A549 (cell line): ENCODE results near the gene DNASE2. TPM values are rescaled to one million over a fixed set of nuclear protein-coding genes. Genes with fewer than 3 reads are reported as not detected.

Source experiments
- ATAC-seq, 2 experiments: fragments of 200-7000 bp in 1 of 2; fragments of >200 bp in 1 of 2; cut with Nextera tagmentation in 1 of 2; cut with Tn5 transposase in 1 of 2; 3 replicates each; pipeline versions ENCODE4 v1.8.0 to v1.9.1; 2018 to 2020; ENCODE audit warnings: mild to moderate bottlenecking in 1 of 2, moderate library complexity in 1 of 2
- CTCF ChIA-PET: fragments of 300-600 bp; sonication (Branson Sonifier 250); formaldehyde crosslinking; extraction: SDS; loops from one replicate; lab custom pipeline; 2021; ENCODE audit warnings: antibody characterized with exemption, inconsistent platforms; lab: Yijun Ruan, JAX
- POLR2A ChIA-PET: fragments of 350-600 bp; formaldehyde crosslinking; extraction: SDS; loops from one replicate; lab custom pipeline; 2021; ENCODE audit warnings: antibody characterized with exemption, inconsistent platforms; lab: Yijun Ruan, JAX
- DNase-seq, 2 experiments: peaks; one replicate each; pipeline versions ENCODE4 v3.0.0 to v3.0.0-alpha.2; 2011 to 2016; ENCODE audit warnings: low read depth in 1 of 2, low spot score in 1 of 2
- FAIRE-seq: peaks from 2 replicates; lab custom pipeline; 2011; peaks lifted over from hg19 to GRCh38; lab: Jason Lieb, UNC
- H3K27ac ChIP-seq, 2 experiments: fragments of >200 bp; sonication (Bioruptor Twin); formaldehyde crosslinking; 3 replicates each; pipeline ENCODE4 v1.5.1; 2016 to 2017
- H3K4me1 ChIP-seq: fragments of >200 bp; sonication (Bioruptor Twin); formaldehyde crosslinking; 3 replicates; pipeline ENCODE4 v1.6.1; 2016
- H3K4me2 ChIP-seq: fragments of >200 bp; sonication (Bioruptor Twin); formaldehyde crosslinking; 3 replicates; pipeline ENCODE4 v1.6.1; 2016
- H3K4me3 ChIP-seq: fragments of >200 bp; sonication (Bioruptor Twin); formaldehyde crosslinking; 3 replicates; pipeline ENCODE4 v1.5.1; 2016
- H3K9me3 ChIP-seq: fragments of >200 bp; sonication (Bioruptor Twin); formaldehyde crosslinking; 3 replicates; pipeline ENCODE4 v1.6.1; 2016
- CBX8 ChIP-seq: fragments of 200-600 bp; sonication (generic); IDR thresholded peaks from 2 replicates; pipeline ENCODE4 v1.6.1; 2016
- CHD4 ChIP-seq: fragments of 200-600 bp; sonication (generic); IDR thresholded peaks from 2 replicates; pipeline ENCODE4 v1.6.1; 2016; ENCODE audit warnings: antibody characterized with exemption, mild to moderate bottlenecking, borderline replicate concordance
- FOSB ChIP-seq: fragments of 250-450 bp; sonication (Bioruptor Pico); IDR thresholded peaks from 2 replicates; pipeline ENCODE4 v1.5.0; 2020; ENCODE audit warnings: mild to moderate bottlenecking, moderate library complexity
- FOXS1 ChIP-seq: fragments of 250-450 bp; sonication (Bioruptor Pico); IDR thresholded peaks from 2 replicates; pipeline ENCODE4 v1.5.0; 2020; ENCODE audit warnings: mild to moderate bottlenecking, moderate library complexity
- GATA3 ChIP-seq: IDR thresholded peaks from 2 replicates; pipeline ENCODE4 v1.6.1; 2012; ENCODE audit warnings: borderline replicate concordance
- HDAC2 ChIP-seq: fragments of 200-600 bp; sonication (generic); IDR thresholded peaks from 2 replicates; pipeline ENCODE4 v1.6.1; 2016
- HOXB13 ChIP-seq: fragments of 250-450 bp; sonication (Bioruptor Pico); IDR thresholded peaks from 2 replicates; pipeline ENCODE4 v1.5.0; 2020; ENCODE audit warnings: low read depth, mild to moderate bottlenecking, moderate library complexity
- HOXB5 ChIP-seq: fragments of 250-450 bp; sonication (Bioruptor Pico); IDR thresholded peaks from 2 replicates; pipeline ENCODE4 v1.5.0; 2020; ENCODE audit warnings: mild to moderate bottlenecking, moderate library complexity
- MAZ ChIP-seq: fragments of 150-350 bp; IDR thresholded peaks from 2 replicates; pipeline ENCODE4 v1.6.1; 2014; ENCODE audit warnings: antibody characterized with exemption, low read depth, low read length, borderline replicate concordance
- NFE2L2 ChIP-seq: fragments of 150-350 bp; conservative IDR thresholded peaks from 2 replicates; pipeline ENCODE4 v1.6.1; 2014; ENCODE audit warnings: low read length
- NR3C1 ChIP-seq: fragments of >200 bp; sonication (Bioruptor Twin); formaldehyde crosslinking; IDR thresholded peaks from 3 replicates; pipeline ENCODE4 v1.6.1; 2017
- PHF8 ChIP-seq: fragments of 200-600 bp; sonication (generic); IDR thresholded peaks from 2 replicates; pipeline ENCODE4 v1.6.1; 2016; ENCODE audit warnings: low read depth, mild to moderate bottlenecking, antibody characterized with exemption, moderate library complexity, borderline replicate concordance
- POLR2AphosphoS2 ChIP-seq: conservative IDR thresholded peaks from 2 replicates; pipeline ENCODE4 v1.6.1; 2012; ENCODE audit warnings: low read length, improper control_type of control experiment, inconsistent platforms
- RAD21 ChIP-seq, 2 experiments: fragments of >200 bp in 1 of 2; sonication (Bioruptor Twin) in 1 of 2; formaldehyde crosslinking in 1 of 2; IDR thresholded peaks in 1 of 2; conservative IDR thresholded peaks in 1 of 2; 2 replicates in 1 of 2; 3 replicates in 1 of 2; pipeline ENCODE4 v1.6.1; 2012 to 2018; ENCODE audit warnings: inconsistent platforms in 1 of 2
- RARB ChIP-seq: fragments of 250-450 bp; sonication (Bioruptor Pico); IDR thresholded peaks from 2 replicates; pipeline ENCODE4 v1.8.0; 2021; ENCODE audit warnings: mild to moderate bottlenecking, moderate library complexity
- RCOR1 ChIP-seq: fragments of 150-350 bp; IDR thresholded peaks from 2 replicates; pipeline ENCODE4 v1.6.1; 2014; ENCODE audit warnings: antibody characterized with exemption, low read length, low read depth
- SREBF2 ChIP-seq: fragments of 450-650 bp; IDR thresholded peaks from 2 replicates; pipeline ENCODE4 v1.6.1; 2014; ENCODE audit warnings: mild to moderate bottlenecking, moderate library complexity
- WGBS: methylation state at CpG from one replicate; pipeline ENCODE4 v1.1.6; 2017; ENCODE audit errors: missing lambda C conversion rate; 5-methylcytosine and 5-hydroxymethylcytosine counted together
- polyA plus RNA-seq, 4 experiments: library from polyadenylated mRNA; depleted of rRNA in 3 of 4; stranded (reverse); fragments of >200 nt; fragmentation: RNase III in 1 of 4; extraction: RNeasy Plus Mini Kit Qiagen cat#74134 plus additional on column Dnase treatment in 1 of 4; gene quantifications; 2 replicates in 3 of 4; 3 replicates in 1 of 4; pipeline ENCODE4 v1.2.3, GENCODE V29; 2011 to 2017
- TF ChIP-seq, protein P1 (sequence below): fragments of 200-600 bp; sonication (generic); IDR thresholded peaks from 2 replicates; pipeline ENCODE4 v1.6.1; 2016; ENCODE audit warnings: antibody characterized with exemption, mild to moderate bottlenecking, moderate library complexity
- TF ChIP-seq, protein P2 (sequence below): fragments of 150-350 bp; IDR thresholded peaks from 2 replicates; pipeline ENCODE4 v1.6.1; 2014; ENCODE audit warnings: low read depth, mild to moderate bottlenecking, low read length

The DNASE2 gene
- polyA plus RNA-seq, 2 of the 4 experiments (the other 2 are of a cell fraction) = 15.7 to 24.9 TPM

DNA sequence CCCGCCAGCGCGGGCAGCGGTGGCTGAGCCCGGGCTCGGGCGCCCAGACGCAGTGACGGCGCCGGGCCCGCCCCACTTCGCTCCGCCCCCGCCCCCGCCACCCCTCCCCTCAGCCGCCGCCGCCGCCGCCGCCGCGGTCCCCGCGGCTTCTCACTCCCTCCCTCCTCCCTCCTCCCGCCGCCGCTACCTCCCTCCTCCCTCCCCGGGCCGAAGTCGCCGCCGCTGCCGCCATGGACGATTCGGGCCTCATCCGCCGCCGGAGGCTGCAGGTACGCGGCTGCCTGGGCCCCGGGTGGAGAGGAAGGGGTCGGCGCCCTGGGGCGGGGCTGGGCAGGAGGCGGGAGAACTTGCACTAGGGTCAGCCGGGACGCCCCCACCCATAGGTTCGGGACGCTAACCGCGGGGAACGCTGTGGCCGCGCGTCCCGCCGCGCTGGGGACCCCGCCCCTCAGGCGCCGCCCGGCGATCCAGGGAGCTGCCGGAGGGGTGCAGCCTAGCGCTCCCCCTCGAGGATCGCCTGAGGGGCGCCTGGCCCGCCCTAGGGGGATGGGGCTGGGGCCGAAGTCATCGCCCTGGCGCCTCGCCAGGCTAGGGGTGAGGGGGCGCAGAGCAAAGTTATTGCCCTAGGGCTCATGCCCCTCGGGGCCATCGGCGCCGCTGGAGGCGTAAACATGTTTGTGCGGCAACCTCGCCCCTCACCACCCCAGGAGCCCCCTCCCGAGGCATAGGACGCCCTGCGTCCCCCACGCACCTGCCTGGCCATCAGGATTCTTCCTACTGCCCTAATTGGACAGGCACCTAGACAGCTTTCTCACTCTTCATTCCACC lies 47.3 kb downstream of the DNASE2 start:
- TF ChIP-seq, protein P1, sequence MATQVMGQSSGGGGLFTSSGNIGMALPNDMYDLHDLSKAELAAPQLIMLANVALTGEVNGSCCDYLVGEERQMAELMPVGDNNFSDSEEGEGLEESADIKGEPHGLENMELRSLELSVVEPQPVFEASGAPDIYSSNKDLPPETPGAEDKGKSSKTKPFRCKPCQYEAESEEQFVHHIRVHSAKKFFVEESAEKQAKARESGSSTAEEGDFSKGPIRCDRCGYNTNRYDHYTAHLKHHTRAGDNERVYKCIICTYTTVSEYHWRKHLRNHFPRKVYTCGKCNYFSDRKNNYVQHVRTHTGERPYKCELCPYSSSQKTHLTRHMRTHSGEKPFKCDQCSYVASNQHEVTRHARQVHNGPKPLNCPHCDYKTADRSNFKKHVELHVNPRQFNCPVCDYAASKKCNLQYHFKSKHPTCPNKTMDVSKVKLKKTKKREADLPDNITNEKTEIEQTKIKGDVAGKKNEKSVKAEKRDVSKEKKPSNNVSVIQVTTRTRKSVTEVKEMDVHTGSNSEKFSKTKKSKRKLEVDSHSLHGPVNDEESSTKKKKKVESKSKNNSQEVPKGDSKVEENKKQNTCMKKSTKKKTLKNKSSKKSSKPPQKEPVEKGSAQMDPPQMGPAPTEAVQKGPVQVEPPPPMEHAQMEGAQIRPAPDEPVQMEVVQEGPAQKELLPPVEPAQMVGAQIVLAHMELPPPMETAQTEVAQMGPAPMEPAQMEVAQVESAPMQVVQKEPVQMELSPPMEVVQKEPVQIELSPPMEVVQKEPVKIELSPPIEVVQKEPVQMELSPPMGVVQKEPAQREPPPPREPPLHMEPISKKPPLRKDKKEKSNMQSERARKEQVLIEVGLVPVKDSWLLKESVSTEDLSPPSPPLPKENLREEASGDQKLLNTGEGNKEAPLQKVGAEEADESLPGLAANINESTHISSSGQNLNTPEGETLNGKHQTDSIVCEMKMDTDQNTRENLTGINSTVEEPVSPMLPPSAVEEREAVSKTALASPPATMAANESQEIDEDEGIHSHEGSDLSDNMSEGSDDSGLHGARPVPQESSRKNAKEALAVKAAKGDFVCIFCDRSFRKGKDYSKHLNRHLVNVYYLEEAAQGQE = no peak
- no peak for TF ChIP-seq CBX8
- TF ChIP-seq GATA3 = no peak
- no peak for TF ChIP-seq RARB (CRISPR knock-in tag)
- TF ChIP-seq, protein P2, sequence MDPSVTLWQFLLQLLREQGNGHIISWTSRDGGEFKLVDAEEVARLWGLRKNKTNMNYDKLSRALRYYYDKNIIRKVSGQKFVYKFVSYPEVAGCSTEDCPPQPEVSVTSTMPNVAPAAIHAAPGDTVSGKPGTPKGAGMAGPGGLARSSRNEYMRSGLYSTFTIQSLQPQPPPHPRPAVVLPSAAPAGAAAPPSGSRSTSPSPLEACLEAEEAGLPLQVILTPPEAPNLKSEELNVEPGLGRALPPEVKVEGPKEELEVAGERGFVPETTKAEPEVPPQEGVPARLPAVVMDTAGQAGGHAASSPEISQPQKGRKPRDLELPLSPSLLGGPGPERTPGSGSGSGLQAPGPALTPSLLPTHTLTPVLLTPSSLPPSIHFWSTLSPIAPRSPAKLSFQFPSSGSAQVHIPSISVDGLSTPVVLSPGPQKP = no peak
- no peak for TF ChIP-seq FOSB
- no peak for TF ChIP-seq RAD21 (conservative IDR thresholded peaks at IDR 0.05 in 1 of 2, IDR thresholded peaks at IDR 0.05 in 1 of 2)
- no peak for TF ChIP-seq NFE2L2
- TF ChIP-seq POLR2AphosphoS2 = no peak
- no peak for TF ChIP-seq CHD4
- Histone ChIP-seq H3K4me1 (peaks cover 15% of the 10 kb centered on the region), H3K4me3 (peak overlapping the region; percentile 55), H3K9me3 (no peaks in the 10 kb centered on the region), H3K4me2 (peak overlapping the region; percentile 84), H3K27ac (peak overlapping the region; percentile 58 to 85)
- ATAC-seq = peak; percentile 25 to 32; a peak in 4 of 6 replicates
- ChIA-PET CTCF (interaction anchor here (1.1 to 2.2 kb wide), 6 partner anchors 9 to 73 kb away, joined by 4 to 16 read pairs (median 4); no protein-coding TSS in a partner anchor), POLR2A (no interaction called here)
- FAIRE-seq = no peak
- DNase-seq = no peak
- WGBS = 27% methylated on average over 5 of the region's 87 CpGs

DNA sequence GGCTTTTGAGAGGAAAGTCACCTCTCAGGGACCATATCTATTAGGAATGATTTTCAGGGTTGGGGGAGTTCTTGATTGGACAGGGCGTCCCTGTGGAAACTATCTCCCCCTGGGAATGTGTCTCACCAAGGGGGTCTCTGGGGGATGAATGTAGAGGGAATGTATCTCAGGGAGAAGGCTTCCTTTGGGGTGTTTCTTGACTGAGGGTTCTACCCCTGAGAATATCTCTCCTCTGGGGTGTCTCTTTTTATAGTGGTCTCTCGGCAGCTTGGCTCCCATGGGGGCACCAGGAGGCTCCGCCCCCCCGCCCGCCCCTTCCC lies 47.9 kb downstream of the DNASE2 start:
- Histone ChIP-seq H3K4me3 (peak overlapping the region; percentile 55), H3K27ac (peak overlapping the region in 1 of 2 experiments; percentile 85; a peak in 2 of 6 replicates), H3K9me3 (no peaks in the 10 kb centered on the region), H3K4me2 (peak overlapping the region; percentile 84), H3K4me1 (peaks cover 14% of the 10 kb centered on the region)
- CTCF ChIA-PET = interaction anchor here (1.1 to 2.2 kb wide), 3 partner anchors 9 to 67 kb away, joined by 4 to 6 read pairs (median 4); no protein-coding TSS in a partner anchor
- FAIRE-seq (no peak), ATAC-seq (no peak), DNase-seq (no peak)
- TF ChIP-seq HOXB13 (CRISPR knock-in tag) = no peak
- TF ChIP-seq PHF8 = no peak
- TF ChIP-seq SREBF2 = no peak
- no peak for TF ChIP-seq HDAC2
- TF ChIP-seq NFE2L2 = no peak
- TF ChIP-seq MAZ = no peak
- no peak for TF ChIP-seq HOXB5
- no peak for TF ChIP-seq RCOR1
- TF ChIP-seq FOXS1 = no peak
- TF ChIP-seq NR3C1 = no peak
- 0% methylated on average over 2 of the region's 5 CpGs for WGBS
- POLR2A ChIA-PET = no interaction called here
